GM10847 (cell line): ENCODE results near the gene TMEM218.

Experiments
- POLR2A ChIP-seq: IDR thresholded peaks from 2 replicates; pipeline ENCODE4 v1.6.1; 2011; ENCODE audit not compliant: insufficient read length; ENCODE audit errors: extremely low read depth

Gene TMEM218

DNA sequence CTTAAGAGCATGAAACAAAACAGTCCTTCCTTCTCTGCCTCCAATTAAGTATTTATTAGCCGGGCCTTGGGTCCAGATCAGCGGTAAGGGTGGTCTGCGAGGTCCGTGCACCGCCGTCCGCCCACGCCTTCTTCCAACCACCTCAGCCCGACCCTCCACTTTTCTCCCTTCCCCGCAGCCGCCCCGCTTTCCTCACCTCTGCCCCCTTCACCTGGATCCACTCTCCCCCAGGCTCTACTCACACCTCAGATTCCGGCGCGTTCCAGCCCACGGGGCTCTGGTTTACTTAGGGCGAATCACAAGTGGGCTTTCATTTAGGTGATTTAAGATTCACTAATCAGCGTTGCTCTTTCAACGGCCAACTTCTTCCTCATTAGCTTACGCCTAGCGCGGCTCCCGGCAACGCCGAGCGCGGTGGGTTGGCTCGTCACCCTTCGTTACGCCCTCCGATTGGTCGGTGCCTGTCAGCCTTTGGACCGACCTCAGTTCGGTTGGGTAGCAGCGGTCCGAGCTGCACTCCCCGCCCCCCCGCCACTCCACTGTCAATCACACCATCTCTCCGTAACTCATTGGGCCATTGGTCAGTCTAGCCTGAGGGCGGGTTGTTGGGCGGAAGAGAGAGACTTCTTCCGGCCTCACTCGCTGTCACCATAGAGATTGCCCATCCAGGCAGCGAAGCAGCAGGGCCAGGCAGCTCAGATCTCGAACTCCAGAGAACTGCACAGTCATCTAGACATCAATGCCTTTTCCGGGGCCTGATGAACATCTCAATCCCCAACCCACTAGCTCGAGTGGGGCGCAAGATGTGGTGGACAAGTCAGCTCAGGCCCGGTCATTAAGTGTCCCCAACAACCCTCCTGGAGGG lies at the start of gene TMEM218:
Gene TMEM218, minus strand, starts transcription at position 284 of the 865 bp plus-strand sequence. CDS start 9,385 bp downstream, outside the sequence.
- peak; percentile 35 for TF ChIP-seq POLR2A

DNA sequence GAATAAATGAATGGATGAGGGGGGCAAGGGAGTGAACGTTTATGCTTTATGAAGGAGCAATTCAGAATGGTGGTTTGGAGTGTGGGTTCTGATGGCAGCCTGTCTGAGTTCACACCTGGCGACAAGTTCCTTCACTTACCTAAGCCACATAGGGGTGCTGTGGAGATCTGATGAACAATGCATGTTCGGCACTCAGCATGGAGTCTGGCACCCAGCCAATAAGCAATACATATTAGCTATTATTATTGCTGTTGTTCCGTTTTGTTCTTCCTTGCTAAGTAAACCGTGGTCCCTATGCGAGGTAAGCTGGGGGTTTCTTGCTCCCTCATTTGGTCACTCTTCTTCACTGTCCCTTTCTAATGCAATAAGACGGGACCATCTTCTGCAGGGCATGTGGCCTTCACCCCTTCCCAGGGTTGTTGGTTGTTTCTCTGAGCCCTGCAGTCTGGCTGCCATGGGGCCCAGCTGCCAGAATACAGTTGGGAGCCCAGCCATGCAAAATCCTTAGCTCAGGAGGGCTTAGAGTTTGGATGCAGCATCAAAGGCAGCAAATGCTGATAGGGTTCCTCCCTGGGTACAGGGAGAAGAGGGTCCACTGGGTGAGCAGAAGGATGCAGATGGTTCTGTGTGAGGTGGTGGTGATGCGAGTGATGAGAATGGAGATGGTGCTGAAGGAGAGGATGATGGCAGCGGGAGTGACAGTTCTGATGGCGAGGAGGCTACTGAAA lies 46.7 kb upstream of the TMEM218 start:
- no peak for TF ChIP-seq POLR2A

DNA sequence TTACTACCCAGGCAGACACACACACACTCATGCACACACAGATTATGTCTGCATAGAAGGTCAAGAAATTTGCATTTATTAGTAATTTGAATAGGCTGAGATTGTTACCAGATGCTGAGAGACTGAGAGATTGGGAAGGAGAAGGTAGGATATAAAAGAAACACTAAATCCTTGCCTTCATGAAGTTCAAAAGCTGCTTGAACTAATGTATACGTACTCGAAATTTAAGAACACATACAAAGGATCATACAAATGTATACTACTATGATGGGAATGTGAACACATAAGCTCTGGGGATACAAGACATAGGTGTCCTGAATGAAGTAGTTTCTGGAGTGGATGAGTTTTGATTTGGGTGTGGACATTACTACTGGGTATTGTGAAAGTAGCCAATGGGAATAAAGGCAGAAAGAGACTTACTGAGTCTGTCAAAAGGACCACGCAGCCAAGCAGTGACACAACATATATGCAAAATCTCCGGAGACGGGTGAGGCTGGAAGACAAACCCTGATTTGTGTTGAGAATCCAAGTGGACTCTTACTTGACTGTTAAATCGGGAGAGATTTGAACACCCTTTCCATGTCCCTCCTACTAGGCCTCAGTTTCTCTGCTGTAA lies 45.8 kb upstream of the TMEM218 start:
- TF ChIP-seq POLR2A = no peak

DNA sequence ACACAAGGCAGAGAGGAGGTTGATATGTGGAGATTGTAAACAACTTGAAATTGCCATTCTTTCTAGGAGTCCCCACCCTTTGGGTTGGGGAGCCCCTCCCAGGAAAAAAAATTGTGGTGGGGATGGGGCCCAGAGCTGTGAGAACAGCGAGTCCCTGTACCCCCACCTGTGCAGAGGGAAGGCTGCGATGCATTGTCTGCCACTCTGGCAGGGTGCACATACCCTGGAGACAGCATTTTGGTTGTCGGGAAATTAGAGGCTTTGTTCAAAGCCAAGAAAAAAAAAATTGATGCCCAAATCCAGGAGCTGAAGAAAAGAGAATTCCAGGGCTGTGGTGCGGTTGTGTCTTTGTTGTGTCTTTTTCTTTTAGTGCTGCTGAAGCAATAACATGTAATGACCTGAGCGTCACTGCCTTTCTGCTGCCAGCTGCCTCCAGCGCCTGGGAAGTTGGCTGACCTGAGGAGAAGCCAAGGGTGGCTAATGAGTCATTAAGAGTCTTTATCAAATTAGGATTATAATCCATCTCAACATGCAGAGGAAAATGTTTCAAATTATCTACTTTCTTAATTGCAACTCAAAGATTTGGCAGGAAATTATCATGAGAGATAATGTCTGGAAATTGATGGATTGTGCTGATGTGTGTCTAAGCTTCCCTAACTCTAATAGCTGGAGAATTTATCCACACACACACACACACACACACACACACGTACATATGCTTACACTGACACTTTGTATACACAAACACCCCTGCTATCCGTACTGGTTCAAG lies 45.1 kb upstream of the TMEM218 start:
- no peak for TF ChIP-seq POLR2A

DNA sequence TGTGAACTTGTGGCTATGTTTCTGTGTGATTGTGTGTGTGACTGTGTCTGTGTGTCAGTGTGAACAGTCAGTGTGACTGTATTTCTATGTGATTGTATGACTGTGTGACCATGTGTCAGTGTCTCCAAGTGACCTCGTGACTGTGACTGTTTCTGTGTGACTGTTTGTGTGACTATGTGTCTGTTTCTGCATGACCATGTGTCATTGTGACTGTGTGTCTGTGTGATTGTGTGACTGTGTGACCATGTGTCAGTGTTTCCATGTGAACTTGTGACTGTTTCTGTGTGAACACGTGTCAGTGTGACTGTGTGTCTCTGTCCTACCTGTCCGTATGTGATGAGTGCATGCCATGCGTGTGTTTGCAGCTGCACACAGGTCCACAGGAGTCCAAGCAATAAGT lies 44.3 kb upstream of the TMEM218 start:
- no peak for TF ChIP-seq POLR2A

DNA sequence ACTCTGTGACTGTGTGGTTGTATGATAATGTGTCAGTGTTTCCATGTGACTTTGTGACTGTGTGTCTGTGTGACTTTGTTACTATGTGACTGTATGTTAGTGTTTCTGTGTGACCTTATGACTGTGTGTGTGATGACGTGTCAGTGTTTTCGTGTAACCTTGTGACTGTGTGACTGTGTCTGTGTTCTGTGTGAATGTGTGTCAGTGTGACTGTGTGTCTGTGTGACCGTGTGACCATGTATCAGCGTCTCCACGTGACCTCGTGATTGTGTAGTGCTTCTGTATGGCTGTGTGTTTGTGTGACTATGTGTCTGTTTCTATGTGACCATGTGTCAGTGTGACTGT lies 43.6 kb upstream of the TMEM218 start:
- TF ChIP-seq POLR2A = no peak

DNA sequence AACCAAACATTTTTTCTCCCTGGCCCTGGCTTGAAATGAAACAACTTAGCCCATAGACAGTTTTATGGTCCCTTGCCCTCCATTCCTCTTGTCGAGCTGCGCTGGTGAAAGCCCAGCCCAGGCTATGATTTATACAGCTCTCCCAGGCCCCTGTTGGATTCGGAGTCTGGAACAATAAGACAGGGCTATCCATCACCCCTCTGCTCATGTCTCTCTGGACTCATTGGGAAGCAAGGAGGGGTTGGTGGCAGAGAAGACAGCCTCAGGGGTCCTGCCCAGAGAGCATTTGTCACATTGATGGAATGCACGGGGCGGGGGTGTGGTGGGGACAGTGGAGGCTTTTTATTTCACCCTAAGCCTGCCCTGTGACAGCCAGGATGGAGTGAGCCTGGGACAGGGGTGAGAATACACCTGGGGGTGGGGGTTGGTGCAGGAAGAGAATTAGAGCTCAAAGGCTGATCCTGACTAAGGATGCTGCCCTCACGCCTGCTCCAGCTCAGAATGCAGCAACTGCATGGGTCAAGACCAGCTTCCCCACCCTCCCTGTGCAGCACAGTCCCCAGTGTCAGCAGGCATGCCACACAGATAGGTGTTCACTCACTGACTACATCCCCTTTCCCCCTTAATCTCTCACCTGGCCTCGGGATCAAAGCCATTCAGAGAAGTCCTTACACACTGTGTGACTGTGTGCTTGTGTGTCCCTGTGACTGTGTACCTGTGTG lies 43.1 kb upstream of the TMEM218 start:
- no peak for TF ChIP-seq POLR2A

DNA sequence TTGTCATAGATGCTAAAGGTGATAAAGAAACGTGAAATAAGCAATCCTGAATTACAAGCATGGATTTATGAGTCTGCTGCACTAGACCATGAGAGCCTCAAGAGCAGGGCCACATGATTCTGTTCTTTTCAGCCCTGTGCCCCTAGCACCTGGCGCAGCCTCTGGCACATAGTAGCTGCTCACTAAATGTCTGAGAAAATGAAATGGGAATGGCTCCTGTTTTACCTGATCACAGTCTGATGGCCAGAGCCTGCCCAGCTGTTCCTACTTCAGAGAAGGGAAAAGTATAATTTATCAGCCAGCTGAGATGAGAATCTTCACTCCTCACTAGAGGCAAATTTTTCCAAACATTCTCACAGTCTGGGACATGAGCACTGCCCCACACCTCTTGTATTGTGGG lies 42.4 kb upstream of the TMEM218 start:
- TF ChIP-seq POLR2A = no peak

DNA sequence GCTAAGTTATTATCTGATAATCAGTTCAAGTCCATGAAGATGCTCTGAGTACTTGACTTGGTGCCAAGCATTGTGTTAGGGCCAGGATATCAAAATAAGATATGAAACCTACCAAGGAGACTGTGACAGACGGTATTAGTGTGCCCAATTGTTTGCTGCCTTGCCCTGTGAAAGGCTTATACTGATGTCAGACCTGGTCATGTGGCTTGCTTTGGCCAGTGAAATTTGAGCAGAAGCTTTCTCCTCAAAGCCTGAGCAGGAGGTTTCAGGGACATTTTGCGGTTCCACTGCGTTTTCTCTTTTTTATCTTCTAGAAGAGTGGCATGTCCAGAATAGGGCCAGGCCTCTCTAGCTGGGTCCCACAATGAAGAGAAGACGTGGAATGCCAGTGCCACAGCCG lies 37.3 kb upstream of the TMEM218 start:
- no peak for TF ChIP-seq POLR2A

DNA sequence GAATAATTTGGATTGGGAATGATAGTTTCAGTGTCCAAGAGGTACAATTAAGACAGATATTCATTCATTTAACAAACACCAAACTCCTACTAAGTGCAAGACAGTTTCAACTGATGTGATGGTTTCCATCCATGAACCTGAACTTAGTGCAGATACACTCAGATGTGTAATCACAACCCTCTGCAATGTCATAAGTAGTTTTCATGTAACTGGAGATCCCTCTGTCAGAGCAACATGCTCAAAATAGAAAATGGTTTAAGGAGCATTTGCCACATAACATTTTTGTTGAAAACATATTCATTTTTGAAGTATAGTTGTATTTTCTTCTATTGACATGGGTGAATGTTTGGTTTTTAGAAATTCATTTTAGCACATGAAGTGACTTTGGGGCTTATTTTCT lies 36.6 kb upstream of the TMEM218 start:
- TF ChIP-seq POLR2A = no peak

DNA sequence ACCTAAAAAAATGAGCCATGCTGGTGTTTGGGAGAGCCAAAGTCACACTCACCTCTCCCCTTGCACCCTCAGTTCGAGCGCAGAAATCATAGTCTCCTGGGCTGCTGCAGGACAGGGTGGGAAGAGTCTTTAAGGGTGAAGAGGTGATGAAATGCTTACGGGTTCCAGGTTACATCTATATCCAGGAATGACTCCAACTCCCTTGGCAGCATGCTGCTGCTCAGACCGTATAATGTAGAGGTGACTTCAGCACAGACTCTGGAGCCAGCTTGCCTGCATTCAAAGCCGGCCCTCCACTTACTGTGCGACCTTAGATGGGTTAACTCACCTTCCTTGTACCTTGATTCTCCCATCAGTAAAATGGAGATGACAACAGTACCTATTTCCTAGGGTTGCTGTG lies 35.9 kb upstream of the TMEM218 start:
- no peak for TF ChIP-seq POLR2A

DNA sequence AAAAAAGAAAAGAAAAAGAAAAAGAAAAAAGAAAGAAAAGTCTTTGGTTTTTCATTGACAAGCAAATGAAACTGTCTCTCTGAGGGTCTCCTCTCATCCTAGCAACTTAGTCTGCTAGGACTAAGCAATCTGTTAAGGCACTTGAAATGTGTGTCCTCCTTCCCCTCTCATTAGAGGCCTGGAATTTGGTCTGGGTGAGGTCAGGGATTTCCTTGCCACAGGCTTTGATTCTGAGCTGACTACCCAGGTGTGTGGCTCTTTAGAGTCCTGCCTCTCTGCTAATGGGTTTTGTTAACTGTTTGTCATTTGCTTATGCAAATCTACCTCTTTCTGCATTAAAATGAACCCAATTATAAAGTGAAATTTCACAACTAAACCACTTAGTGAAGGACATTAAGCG lies 34.8 kb upstream of the TMEM218 start:
- TF ChIP-seq POLR2A = no peak

DNA sequence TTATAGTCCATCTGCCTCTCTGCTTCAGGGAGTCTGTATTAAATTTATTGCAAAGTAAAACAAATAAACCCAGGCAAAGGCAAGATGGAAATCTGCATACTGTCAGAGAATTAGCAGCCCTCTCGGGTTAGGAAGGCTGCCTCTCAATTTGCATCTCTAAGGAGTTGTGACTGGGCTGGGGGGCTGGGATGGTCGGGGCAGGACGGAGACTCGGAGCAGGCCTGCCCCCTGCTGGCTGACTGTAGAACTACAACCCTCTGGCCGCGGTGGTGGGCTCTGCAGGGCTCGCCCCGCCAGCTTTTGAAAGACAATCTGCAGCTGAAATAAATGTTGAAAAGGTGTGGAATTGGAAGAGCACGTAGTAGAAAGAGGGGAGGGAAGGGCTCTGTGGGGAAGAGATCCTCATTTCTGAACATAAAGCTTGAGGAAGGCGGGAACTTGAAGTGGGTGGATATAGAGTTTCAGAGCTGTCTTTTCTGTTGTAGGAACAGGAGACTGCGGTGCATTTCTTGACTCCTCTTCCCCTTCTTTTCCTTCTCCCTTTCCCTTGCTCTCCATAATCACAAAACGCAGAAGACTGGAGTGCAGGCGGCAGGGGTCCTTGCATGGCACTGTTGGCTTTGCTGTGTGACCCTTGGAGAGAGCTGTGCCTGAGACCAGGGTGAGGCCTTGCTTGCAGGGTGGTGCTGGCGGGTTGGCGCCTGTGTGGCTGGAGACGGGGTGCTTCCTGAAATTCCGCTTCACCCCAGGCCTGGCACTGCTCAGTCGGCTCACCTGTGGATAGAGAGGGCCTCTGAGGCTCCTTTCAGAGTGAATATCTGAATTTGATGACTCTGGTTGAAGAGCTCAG lies 30.5 kb upstream of the TMEM218 start:
- no peak for TF ChIP-seq POLR2A

DNA sequence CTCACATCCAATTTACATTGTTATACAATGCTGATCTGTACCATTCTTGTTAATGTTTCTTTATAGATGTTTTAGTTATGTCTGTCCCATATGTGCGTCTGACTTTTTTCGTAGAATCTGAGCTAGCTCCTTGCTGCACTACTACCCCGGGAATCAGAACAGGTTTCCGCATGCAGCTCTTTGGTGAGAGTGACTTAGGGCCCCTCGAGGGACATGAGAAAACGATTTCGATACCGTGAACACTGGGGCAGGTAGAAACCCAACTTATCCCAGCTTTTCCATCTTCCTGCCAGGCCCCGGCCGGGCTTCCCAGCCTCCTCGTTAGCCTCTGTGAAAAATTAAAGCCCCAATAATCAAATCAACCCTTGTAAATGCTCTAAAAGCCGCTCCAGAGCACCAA lies 29.8 kb upstream of the TMEM218 start:
- TF ChIP-seq POLR2A = no peak

DNA sequence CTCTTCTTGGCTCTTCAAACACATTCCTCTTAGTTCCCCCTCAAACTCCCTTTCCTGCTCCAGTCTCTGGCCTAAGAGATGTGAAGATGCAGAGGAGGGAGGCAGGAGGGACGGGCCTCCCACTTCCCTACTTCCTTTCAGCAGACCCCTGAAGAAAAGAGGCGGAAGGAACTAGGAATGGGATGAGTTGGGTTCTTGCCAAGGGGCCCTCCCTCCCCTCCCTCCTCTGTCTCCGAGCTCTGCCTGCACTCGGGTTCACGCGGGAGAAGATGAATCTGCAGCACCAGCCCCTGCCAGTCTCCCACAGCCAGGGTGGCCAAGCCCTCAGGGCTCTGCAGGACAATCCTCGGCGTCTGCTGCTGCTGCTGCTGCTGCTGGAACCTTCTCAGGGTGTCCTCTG lies 28.8 kb upstream of the TMEM218 start:
- TF ChIP-seq POLR2A = no peak
